Esophagus squamous epithelium (tissue), 4 donors: Measurements from ENCODE around the gene KRT80.

ENCODE experiments used
- CTCF ChIP-seq, 6 experiments: fragments of 450-650 bp in 4 of 6; fragments of 200-600 bp in 2 of 6; sonication (generic) in 2 of 6; IDR thresholded peaks; one replicate each; pipeline ENCODE4 v1.5.1; 2016 to 2019; ENCODE audit warnings: antibody characterized with exemption in 6 of 6, mild to moderate bottlenecking in 4 of 6, moderate library complexity in 4 of 6
- POLR2A ChIP-seq, 4 donors: fragments of 450-650 bp; IDR thresholded peaks; one replicate each; pipeline ENCODE4 v1.6.1; 2017; ENCODE audit warnings: antibody characterized with exemption in 4 of 4, mild to moderate bottlenecking in 4 of 4, moderate library complexity in 3 of 4

- no peak for TF ChIP-seq POLR2A (IDR thresholded peaks at IDR 0.05)
- no peak for TF ChIP-seq CTCF (IDR thresholded peaks at IDR 0.05)
These were observed 9.1 kb upstream of the KRT80 start for GRCh38 chr12:52200781-52201450.
